IPS-20b (cell line): ENCODE data around the gene TSPAN12.
"Not testable (repeated sequence)": the region's sequence is repeated elsewhere in the genome, so short reads cannot be mapped to it uniquely, and the experiment has no call there.

Experiments
- H3K27ac ChIP-seq: one replicate; pipeline ENCODE4 v1.5.1; 2013; ENCODE audit warnings: low read length
- H3K27me3 ChIP-seq: 2 replicates; pipeline ENCODE4 v1.6.1; 2013; ENCODE audit warnings: mild to moderate bottlenecking, low read length, inconsistent platforms; ENCODE audit not compliant: insufficient read depth
- H3K36me3 ChIP-seq: 2 replicates; pipeline ENCODE4 v1.6.1; 2013; ENCODE audit warnings: low read depth, mild to moderate bottlenecking, inconsistent platforms, low read length, moderate library complexity; ENCODE audit not compliant: insufficient read depth
- H3K4me1 ChIP-seq: 2 replicates; pipeline ENCODE4 v1.6.1; 2013; ENCODE audit warnings: mild to moderate bottlenecking, control low read depth, inconsistent platforms, low read length, moderate library complexity; ENCODE audit not compliant: insufficient read depth
- H3K4me3 ChIP-seq: 2 replicates; pipeline ENCODE4 v1.5.1; 2013; ENCODE audit warnings: mild to moderate bottlenecking, low read length, inconsistent platforms
- H3K9ac ChIP-seq: 2 replicates; pipeline ENCODE4 v1.6.1; 2013; ENCODE audit warnings: low read depth, mild to moderate bottlenecking, inconsistent platforms, low read length, moderate library complexity
- H3K9me3 ChIP-seq: 2 replicates; pipeline ENCODE4 v1.6.1; 2013; ENCODE audit warnings: mild to moderate bottlenecking, low read depth, low read length, inconsistent platforms; ENCODE audit not compliant: insufficient read depth

TSPAN12 gene, protein sequence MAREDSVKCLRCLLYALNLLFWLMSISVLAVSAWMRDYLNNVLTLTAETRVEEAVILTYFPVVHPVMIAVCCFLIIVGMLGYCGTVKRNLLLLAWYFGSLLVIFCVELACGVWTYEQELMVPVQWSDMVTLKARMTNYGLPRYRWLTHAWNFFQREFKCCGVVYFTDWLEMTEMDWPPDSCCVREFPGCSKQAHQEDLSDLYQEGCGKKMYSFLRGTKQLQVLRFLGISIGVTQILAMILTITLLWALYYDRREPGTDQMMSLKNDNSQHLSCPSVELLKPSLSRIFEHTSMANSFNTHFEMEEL

DNA sequence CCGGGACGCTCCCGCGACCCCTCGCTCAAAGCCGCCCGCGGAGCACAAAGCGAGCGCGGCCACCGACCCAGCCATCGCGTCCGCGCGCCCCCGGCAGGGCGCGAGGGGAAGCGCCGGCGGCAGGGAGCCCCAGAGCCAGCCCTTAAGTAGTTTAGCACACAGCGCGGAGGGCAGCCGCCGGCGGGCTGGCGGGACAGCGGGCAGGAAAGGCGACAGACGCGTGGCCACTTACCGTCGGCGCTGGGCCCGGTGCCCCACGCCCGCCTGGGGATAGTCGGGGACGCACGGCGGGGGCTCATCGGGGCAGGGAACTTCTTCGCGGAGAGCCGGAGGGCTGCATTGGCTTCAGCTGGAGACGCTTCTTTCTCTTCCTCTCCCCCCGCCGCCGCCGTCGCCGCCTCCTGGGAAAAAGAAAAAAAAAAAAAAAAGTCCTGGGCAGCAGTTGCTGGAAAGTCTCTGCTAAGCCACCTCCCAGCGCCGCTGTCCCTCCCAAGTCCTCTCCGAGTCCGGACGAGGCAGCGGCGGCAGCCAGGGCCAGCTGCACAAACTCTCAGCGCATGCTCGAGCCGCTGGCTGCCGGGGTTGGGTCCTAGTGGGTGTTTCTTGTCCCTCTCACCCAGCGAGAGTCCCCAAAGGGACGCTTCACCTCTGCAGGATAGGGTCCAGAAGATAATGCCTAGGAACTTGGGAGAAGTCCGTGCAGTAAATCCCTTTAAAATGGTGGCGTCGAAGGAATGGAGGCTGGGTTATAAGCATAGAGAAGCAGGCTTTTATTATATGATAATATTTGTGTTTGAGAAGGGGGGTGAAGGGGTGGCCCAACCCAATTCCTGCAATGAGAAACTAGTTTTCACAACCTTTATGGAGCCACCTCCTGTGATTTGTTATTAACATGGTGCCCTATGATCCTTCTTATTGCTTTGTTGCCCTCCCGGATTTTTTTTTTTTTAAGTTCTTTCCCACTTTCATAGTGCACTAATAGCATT, at the start of gene TSPAN12:
TSPAN12 (minus strand) TSS at position 557 of the 986 bp plus-strand sequence. CDS start 1,381 bp downstream, outside the sequence.
- Histone ChIP-seq H3K27me3 (peaks cover 9% of the 10 kb centered on the region; the same call in 1 of the 2 replicates), H3K4me3 (peak within 1 kb of the TSS; percentile 86), H3K9me3 (no peaks in the 10 kb centered on the region), H3K4me1 (peaks cover 3% of the 10 kb centered on the region; the same call in 1 of the 2 replicates), H3K9ac (peak within 1 kb of the TSS; percentile 80; the same call in 1 of the 2 replicates), H3K27ac (no peak within 1 kb of the TSS), H3K36me3 (peaks cover 10% of the 10 kb centered on the region; the same call in 1 of the 2 replicates)

DNA sequence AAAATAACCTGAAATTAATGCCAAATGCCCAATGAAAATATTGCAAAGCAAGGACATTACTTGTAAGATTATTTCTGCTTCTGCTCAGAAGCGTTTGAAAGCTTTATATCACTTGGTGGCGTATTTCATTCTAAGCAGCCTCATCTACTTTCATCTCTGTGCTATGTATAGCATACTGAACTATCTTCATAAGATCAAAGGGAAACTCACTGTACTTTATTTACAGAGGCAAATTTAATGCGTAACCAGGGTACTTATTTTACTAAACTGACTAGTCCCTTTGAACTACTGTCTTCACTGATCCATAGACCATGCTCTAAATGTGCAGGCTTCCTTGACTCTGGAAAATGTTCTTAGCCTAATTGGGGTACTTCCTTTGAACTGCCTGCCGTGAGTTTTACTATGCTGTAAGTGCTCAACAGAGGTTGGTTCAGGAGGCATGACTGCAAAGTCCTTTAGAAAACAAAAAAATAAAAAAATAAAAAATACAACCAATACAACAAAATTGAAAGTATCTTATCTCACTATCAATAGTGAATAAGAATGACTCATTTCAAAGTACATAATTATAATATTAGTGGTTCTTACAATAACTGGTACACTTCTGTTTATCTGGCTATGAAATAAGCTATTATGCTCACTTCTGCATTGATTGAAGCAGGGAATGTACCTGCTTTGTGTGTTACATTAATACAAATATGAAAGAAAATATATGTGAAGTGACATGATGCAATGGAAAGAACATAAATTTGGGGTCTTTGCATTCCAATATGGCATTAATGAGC, 41.0 kb upstream of the TSPAN12 start:
- Histone ChIP-seq H3K36me3 (no peaks in the 10 kb centered on the region), H3K4me1 (no peaks in the 10 kb centered on the region), H3K27me3 (no peaks in the 10 kb centered on the region), H3K9ac (no peak overlapping the region), H3K27ac (no peak overlapping the region), H3K9me3 (peaks cover 51% of the 10 kb centered on the region), H3K4me3 (no peak overlapping the region)

DNA sequence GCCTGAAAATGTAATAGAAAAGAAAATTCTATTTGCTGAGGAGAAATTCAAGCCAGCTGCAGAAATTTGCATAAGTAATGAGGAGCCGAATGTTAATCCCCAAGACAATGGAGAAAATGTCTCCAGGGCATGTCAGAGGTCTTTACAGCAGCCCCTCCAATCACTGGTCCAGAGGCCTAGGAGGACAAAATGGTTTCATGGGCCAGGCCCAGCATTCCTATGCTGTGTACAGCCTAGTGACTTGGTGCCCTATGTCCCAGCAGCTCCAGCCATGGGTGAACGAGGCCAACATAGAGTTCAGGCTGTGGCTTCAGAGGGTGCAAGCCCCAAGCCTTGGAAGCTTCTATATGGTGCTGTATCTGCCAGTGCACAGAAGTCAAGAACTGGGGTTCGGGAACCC, 37.3 kb upstream of the TSPAN12 start:
- peaks cover 64% of the 10 kb centered on the region for H3K9me3 ChIP-seq
- H3K4me1 ChIP-seq, H3K4me3 ChIP-seq, H3K27me3 ChIP-seq, H3K9ac ChIP-seq, H3K27ac ChIP-seq, H3K36me3 ChIP-seq: not testable (repeated sequence)

DNA sequence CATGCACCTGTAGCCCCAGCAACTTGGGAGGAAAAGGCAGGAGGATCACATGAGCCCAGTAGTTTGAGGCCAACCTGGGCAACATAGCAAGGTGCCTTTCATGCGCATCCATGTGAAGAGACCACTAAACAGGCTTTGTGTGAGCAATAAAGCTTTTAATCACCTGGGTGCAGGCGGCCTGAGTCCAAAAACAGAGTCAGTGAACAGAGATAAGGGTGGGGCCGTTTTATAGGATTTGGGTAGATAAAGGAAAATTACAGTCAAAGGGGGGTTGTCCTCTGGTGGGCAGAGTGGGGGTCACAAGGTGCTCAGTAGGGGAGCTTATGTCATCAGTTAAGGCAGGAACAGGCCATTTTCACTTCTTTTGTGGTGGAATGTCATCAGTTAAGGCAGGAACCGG, 27.7 kb upstream of the TSPAN12 start:
- H3K9me3 ChIP-seq, H3K4me1 ChIP-seq, H3K27me3 ChIP-seq, H3K27ac ChIP-seq, H3K9ac ChIP-seq, H3K4me3 ChIP-seq, H3K36me3 ChIP-seq: not testable (repeated sequence)

DNA sequence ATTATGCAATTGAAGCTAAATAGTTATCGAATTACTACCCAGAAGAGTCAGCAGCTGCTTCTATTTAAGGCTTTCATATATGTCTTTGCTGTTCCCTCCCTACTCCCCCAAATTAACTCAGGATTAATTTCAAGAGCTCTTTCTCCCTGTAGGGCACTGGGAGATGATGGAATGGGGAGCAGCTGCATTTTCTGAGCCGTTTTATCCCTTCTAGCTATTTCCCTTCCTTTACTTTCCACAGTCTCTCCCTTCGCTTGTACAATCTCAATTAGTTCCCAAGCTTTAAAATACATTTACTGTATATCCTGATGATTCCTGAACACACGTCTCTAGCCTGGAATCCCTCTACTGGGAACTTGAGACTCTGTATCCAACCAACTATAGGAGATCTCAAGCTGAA, 19.8 kb upstream of the TSPAN12 start:
- Histone ChIP-seq H3K27me3 (no peaks in the 10 kb centered on the region), H3K27ac (no peak overlapping the region), H3K36me3 (no peaks in the 10 kb centered on the region), H3K4me1 (peaks cover 7% of the 10 kb centered on the region), H3K9ac (no peak overlapping the region), H3K4me3 (no peak overlapping the region), H3K9me3 (no peaks in the 10 kb centered on the region)

DNA sequence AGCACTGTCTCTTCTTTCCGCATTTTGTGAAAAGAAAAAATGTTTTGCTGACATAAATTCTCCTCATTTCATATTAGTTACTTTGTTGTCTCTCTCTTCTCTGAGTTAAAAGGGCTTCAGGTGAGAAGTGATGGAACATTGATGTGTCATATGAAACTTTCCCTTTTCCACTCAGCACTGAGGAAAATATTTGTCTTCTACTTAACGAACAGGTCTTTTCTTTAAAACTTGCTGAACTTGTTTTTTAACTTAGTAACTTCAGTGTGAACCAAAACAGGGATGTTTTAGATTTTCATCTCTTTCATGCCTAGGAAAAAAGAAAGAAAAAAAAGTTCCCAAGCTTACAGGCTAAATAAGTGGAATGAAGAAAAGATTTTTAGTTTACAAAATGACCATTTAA, 19.0 kb upstream of the TSPAN12 start:
- Histone ChIP-seq H3K27me3 (no peaks in the 10 kb centered on the region), H3K36me3 (no peaks in the 10 kb centered on the region), H3K4me3 (no peak overlapping the region), H3K9me3 (no peaks in the 10 kb centered on the region), H3K9ac (no peak overlapping the region), H3K27ac (no peak overlapping the region), H3K4me1 (peaks cover 7% of the 10 kb centered on the region)

DNA sequence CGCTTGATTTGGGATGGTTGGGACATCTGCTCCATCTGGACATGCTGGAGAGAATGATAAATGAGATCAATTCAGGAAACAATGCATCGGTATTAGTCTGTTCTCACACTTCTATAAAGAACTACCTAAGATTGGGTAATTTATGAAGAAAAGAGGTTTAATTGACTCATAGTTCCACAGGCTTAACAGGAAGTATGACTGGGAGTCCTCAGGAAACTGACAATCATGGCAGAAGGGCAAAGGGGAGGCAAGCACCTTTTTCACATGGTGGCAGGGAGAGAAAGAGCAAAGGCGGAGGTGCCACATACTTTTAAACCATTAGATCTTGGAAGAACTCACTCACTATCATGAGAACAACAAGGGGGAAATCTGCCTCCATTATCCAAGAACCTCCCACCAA, 16.8 kb upstream of the TSPAN12 start:
- H3K4me3 ChIP-seq, result no peak overlapping the region
- no peaks in the 10 kb centered on the region for H3K27me3 ChIP-seq
- H3K9me3 ChIP-seq, result no peaks in the 10 kb centered on the region
- H3K4me1 ChIP-seq, result peaks cover 7% of the 10 kb centered on the region
- no peak overlapping the region for H3K27ac ChIP-seq
- no peaks in the 10 kb centered on the region for H3K36me3 ChIP-seq
- H3K9ac ChIP-seq, result no peak overlapping the region

DNA sequence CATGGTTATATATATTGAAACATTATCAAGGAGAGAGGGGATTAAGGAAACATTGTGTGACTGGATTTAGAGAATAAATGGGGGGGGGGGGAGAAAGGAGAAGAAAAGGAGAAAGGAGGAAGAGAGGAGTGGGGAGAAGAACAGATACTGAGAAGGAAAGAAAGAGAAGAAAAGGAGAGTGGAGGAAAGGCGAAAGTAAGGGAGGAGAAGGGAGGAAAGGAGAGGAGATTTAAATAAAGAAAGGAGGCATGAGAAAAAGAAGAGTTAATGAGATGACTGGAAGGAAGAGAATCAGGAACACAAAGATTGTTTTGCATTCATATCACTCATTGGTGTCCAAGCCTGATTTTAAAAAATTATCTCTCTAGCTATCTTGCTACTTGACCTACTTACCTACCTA, 16.1 kb upstream of the TSPAN12 start:
- Histone ChIP-seq H3K4me1 (peaks cover 7% of the 10 kb centered on the region), H3K9me3 (no peaks in the 10 kb centered on the region), H3K36me3 (no peaks in the 10 kb centered on the region), H3K27me3 (no peaks in the 10 kb centered on the region), H3K9ac (no peak overlapping the region), H3K4me3 (no peak overlapping the region), H3K27ac (no peak overlapping the region)

DNA sequence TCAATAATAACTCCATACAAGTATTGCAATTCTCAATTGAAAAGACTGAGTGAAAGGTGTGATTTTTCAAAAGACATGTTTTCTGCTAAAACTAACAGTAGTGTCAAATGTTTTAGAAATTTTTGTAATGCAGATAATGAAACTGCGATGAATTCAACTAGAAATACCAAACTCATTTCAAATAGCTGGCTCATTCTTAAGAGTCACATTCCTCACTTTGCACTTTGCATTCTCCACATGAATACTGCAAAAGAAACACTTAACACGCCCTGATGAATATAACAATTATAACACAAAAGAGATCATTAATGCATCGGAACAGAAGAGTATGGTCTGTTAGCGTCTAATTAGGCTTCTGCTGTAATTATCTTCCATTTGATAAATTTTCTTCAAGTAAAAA, 15.5 kb upstream of the TSPAN12 start:
- Histone ChIP-seq H3K27me3 (no peaks in the 10 kb centered on the region), H3K36me3 (no peaks in the 10 kb centered on the region), H3K9me3 (no peaks in the 10 kb centered on the region), H3K4me3 (peak overlapping the region; percentile 16; the same call in 1 of the 2 replicates), H3K9ac (no peak overlapping the region), H3K4me1 (peaks cover 7% of the 10 kb centered on the region), H3K27ac (no peak overlapping the region)

DNA sequence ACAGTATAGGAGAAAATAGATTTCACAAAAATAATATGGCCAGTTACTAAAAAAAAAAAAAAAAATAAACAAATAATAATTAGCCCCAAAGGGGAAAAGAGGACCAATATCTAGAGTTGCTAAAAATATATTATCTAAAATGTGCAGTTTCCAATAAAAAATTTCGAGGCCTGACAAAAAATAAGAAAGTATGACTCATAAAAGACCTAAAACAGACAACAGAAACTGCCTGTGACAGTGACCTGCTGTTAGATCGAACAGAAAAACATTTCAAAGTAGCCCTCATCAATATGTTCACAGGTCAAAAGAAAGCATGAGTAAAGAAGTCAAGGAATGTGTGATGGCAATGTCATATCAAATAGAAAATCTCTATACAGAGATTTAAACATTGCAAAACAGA, 11.8 kb upstream of the TSPAN12 start:
- Histone ChIP-seq H3K27me3 (no peaks in the 10 kb centered on the region), H3K9ac (no peak overlapping the region), H3K4me3 (no peak overlapping the region), H3K9me3 (no peaks in the 10 kb centered on the region), H3K4me1 (peaks cover 7% of the 10 kb centered on the region), H3K27ac (no peak overlapping the region), H3K36me3 (no peaks in the 10 kb centered on the region)

DNA sequence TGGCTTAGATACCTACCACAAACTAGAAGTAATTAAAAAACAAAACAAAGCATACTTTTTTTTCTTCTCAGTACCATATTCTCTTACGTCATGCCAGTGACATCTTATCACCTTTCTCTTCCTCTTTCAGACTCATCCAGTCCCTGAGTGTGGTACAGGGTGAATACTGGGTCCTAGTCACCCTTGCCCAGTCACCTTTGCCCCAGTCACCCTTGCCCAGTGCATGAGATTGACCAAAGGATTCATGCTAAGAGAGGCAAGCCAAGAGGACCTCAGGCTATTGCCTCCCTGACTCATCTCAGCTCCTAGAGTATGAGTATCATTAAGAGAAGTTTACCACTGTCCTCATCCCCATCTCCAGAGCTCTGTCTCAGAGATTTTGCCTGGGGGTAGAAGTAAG, 10.0 kb upstream of the TSPAN12 start:
- Histone ChIP-seq H3K9ac (no peak overlapping the region), H3K36me3 (no peaks in the 10 kb centered on the region), H3K9me3 (no peaks in the 10 kb centered on the region), H3K4me3 (no peak overlapping the region), H3K27ac (no peak overlapping the region), H3K27me3 (no peaks in the 10 kb centered on the region), H3K4me1 (no peaks in the 10 kb centered on the region; the same call in none of the 2 replicates)
